Spleen (tissue), 11 donors: ENCODE data around the gene PSD. TPM values are rescaled to one million over a fixed set of nuclear protein-coding genes. Genes with fewer than 3 reads are reported as not detected.
A peak's percentile ranks its signal among the peaks of the same experiment; 100 is the strongest.

Experiments used
- DNase-seq: peaks from one replicate; pipeline ENCODE4 v3.0.0-alpha.2; 2020
- H3K27ac ChIP-seq, 8 donors: fragments of 200-600 bp; sonication (generic) in 7 of 8; 1 replicate in 4 of 8; 2 replicates in 4 of 8; pipeline versions ENCODE4 v1.5.0 to v1.8.0; 2016 to 2021; ENCODE audit warnings: inconsistent platforms in 4 of 8, mild to moderate bottlenecking in 4 of 8, moderate library complexity in 1 of 8
- H3K27me3 ChIP-seq, 7 donors: fragments of 200-600 bp; sonication (generic) in 6 of 7; replicated peaks in 1 of 7; 1 replicate in 4 of 7; 2 replicates in 3 of 7; pipeline versions ENCODE4 v1.5.0 to v1.8.0; 2016 to 2021; ENCODE audit warnings: inconsistent platforms in 3 of 7, mild to moderate bottlenecking in 1 of 7
- H3K36me3 ChIP-seq, 6 donors: fragments of 200-600 bp; sonication (generic) in 5 of 6; 1 replicate in 4 of 6; 2 replicates in 2 of 6; pipeline versions ENCODE4 v1.5.0 to v1.8.0; 2016 to 2021; ENCODE audit warnings: inconsistent platforms in 2 of 6
- H3K4me1 ChIP-seq, 6 donors: fragments of 200-600 bp; sonication (generic) in 5 of 6; 1 replicate in 3 of 6; 2 replicates in 3 of 6; pipeline versions ENCODE4 v1.5.0 to v1.8.0; 2016 to 2021; ENCODE audit warnings: inconsistent platforms in 3 of 6
- H3K4me3 ChIP-seq, 8 donors: fragments of 200-600 bp; sonication (generic) in 7 of 8; 1 replicate in 4 of 8; 2 replicates in 4 of 8; pipeline versions ENCODE4 v1.5.0 to v1.8.0; 2016 to 2021; ENCODE audit warnings: inconsistent platforms in 4 of 8, mild to moderate bottlenecking in 4 of 8, moderate library complexity in 2 of 8
- H3K9me3 ChIP-seq, 8 donors: fragments of 200-600 bp; sonication (generic) in 7 of 8; 1 replicate in 4 of 8; 2 replicates in 4 of 8; pipeline versions ENCODE4 v1.5.0 to v1.8.0; 2016 to 2021; ENCODE audit warnings: inconsistent platforms in 4 of 8
- POLR2A ChIP-seq, 3 donors: fragments of 450-650 bp; IDR thresholded peaks; one replicate each; pipeline ENCODE4 v1.5.1; 2017; ENCODE audit warnings: antibody characterized with exemption in 3 of 3, mild to moderate bottlenecking in 1 of 3
- POLR2AphosphoS5 ChIP-seq, 3 donors: sonication (generic); formaldehyde crosslinking; IDR thresholded peaks; one replicate each; pipeline ENCODE4 v1.5.1; 2017; ENCODE audit warnings: antibody characterized with exemption in 3 of 3
- WGBS, 5 donors: extraction: QIAGEN DNeasy Blood & Tissue Kit in 3 of 5; methylation state at CpG; one replicate each; pipeline versions ENCODE4 v1.1.5 to v1.1.7; 2013 to 2018; 5-methylcytosine and 5-hydroxymethylcytosine counted together
- intact Hi-C: fragments of 100-400 bp; cut with DNase I; formaldehyde crosslinking; loops from one replicate; pipeline ENCODE4 v1.15.0; 2023; ENCODE audit warnings: low total_unique reads
- polyA plus RNA-seq, 3 donors: library from polyadenylated mRNA; stranded (reverse); fragments of 200-250 nt; gene quantifications; one replicate each; pipeline ENCODE4 v1.2.1, GENCODE V29; 2013
- total RNA-seq, 7 donors: library from RNA; depleted of rRNA in 3 of 7; stranded (reverse); fragments of >200 nt in 3 of 7; fragmentation: NEBNext Ultra II Directional in 4 of 7; extraction: Animal tissue kit (Norgen Biotek cat#: 25700) in 4 of 7; gene quantifications; one replicate each; pipeline versions ENCODE4 v1.1.0 to v1.2.1, GENCODE V29; 2016 to 2021
- TF ChIP-seq, protein P1 (sequence below), 11 experiments: fragments of 200-600 bp in 7 of 11; fragments of 450-650 bp in 4 of 11; sonication (generic) in 4 of 11; IDR thresholded peaks in 8 of 11; conservative IDR thresholded peaks in 3 of 11; 1 replicate in 7 of 11; 2 replicates in 4 of 11; pipeline versions ENCODE4 v1.4.0 to v1.8.0; 2016 to 2021; ENCODE audit warnings: antibody characterized with exemption in 11 of 11, inconsistent platforms in 4 of 11, mild to moderate bottlenecking in 1 of 11
- donor health status: healthy with polysubstance abuse.
- donor health status: DM: no; HTN: no; CAD: no; lungs with moderate emphysema.
- donor health status: DM: no; HTN: no; CAD: no.
- donor health status: Bipolar disorder and iron deficiency.
- donor health status: healthy.
- donor health status: DM: no; HTN: no; CAD: no.
- donor health status: DM: yes; HTN: yes; CAD: no.

Gene PSD
- total and polyA plus RNA-seq, 10 donors: 0.59 to 2.5 (median 1.2) TPM

- H3K27me3 ChIP-seq: peaks cover 0 to 9% (median 0%) of the 10 kb centered on the region in 7 donors
- 17 to 31% (median 26%) methylated on average over 9 of the region's 9 CpGs for WGBS, 5 donors
- H3K36me3 ChIP-seq: no peaks in the 10 kb centered on the region
- peaks cover 18 to 63% (median 52%) of the 10 kb centered on the region in 6 donors for H3K4me1 ChIP-seq
- H3K4me3 ChIP-seq: peak overlapping the region in 1 of 8 donors; percentile 60
- H3K27ac ChIP-seq: peak overlapping the region in 7 of 8 donors; percentile 62 to 93 (median 69)
- DNase-seq: no peak
- intact Hi-C loops: no loop called here
- TF ChIP-seq, protein P1, sequence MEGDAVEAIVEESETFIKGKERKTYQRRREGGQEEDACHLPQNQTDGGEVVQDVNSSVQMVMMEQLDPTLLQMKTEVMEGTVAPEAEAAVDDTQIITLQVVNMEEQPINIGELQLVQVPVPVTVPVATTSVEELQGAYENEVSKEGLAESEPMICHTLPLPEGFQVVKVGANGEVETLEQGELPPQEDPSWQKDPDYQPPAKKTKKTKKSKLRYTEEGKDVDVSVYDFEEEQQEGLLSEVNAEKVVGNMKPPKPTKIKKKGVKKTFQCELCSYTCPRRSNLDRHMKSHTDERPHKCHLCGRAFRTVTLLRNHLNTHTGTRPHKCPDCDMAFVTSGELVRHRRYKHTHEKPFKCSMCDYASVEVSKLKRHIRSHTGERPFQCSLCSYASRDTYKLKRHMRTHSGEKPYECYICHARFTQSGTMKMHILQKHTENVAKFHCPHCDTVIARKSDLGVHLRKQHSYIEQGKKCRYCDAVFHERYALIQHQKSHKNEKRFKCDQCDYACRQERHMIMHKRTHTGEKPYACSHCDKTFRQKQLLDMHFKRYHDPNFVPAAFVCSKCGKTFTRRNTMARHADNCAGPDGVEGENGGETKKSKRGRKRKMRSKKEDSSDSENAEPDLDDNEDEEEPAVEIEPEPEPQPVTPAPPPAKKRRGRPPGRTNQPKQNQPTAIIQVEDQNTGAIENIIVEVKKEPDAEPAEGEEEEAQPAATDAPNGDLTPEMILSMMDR (IDR thresholded peaks at IDR 0.05 in 8 of 11, conservative IDR thresholded peaks at IDR 0.05 in 3 of 11): no peak
- TF ChIP-seq POLR2AphosphoS5 (IDR thresholded peaks at IDR 0.05) (no peak), POLR2A (IDR thresholded peaks at IDR 0.05) (no peak)
- no peaks in the 10 kb centered on the region for H3K9me3 ChIP-seq
These were observed 16.0 kb upstream of the PSD start for GRCh38 chr10:102434394-102435132.

- intact Hi-C loops: no loop called here
- Histone ChIP-seq H3K27me3 (peaks cover 0 to 9% (median 0%) of the 10 kb centered on the region in 7 donors), H3K27ac (peak overlapping the region in 6 of 8 donors; percentile 2 to 93 (median 79)), H3K36me3 (no peaks in the 10 kb centered on the region), H3K4me3 (no peak overlapping the region), H3K4me1 (peaks cover 18 to 63% (median 52%) of the 10 kb centered on the region in 6 donors), H3K9me3 (no peaks in the 10 kb centered on the region)
- WGBS, 5 donors: 30 to 42% (median 42%) methylated on average over 5 of the region's 5 CpGs
- TF ChIP-seq, protein P1 (IDR thresholded peaks at IDR 0.05 in 8 of 11, conservative IDR thresholded peaks at IDR 0.05 in 3 of 11): no peak
- no peak for TF ChIP-seq POLR2AphosphoS5 (IDR thresholded peaks at IDR 0.05)
- no peak for TF ChIP-seq POLR2A (IDR thresholded peaks at IDR 0.05)
- no peak for DNase-seq
These were observed 15.0 kb upstream of the PSD start for GRCh38 chr10:102433619-102434046.

DNA sequence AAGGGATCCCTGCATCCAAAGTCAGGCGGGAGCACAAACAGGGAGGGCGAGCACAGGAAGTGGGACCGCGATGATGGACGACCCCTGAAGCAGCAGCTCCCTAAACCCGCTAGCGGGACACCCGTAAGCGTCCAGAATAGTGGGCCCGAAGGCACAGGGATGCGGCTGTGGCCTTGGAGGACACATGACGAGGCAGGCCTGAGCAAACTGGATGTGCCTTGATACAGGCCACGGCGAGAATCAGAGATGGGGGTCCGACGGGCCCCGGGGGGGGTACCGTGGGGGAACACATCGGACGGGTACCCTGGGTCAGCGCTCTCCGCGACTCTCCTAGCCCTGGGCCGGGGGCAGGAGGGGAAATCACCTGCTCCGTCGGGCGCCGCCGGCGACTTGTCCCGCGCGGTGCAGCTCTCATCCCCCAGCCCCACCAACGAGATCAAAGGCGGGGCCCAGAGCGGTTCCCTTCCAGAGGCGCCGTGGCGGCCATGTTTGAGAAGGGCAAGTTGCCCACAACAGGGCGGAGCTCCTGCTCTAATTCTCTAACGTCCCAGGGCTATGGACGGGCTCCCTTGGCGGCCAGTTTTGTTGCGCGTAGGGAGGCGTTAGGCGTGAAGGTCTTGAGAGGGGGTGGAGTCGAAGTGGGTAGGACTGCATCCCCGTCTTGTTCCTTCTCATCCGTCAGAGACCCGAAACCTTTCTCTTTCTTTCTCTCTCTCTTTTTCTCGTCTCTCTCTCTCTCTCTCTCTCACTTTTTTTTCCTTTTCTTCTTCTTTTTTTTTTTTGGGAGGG is 13.8 kb upstream of the PSD start, which contains the start of gene CUEDC2:
TSS of gene CUEDC2 (minus strand) at position 413 of the 789 bp plus-strand sequence. CDS start 7,386 bp downstream, outside the sequence.
- TF ChIP-seq, protein P1 (IDR thresholded peaks at IDR 0.05 in 8 of 11, conservative IDR thresholded peaks at IDR 0.05 in 3 of 11): peak in 2 of 11 experiments; percentile 13 to 40
- TF ChIP-seq POLR2AphosphoS5 (IDR thresholded peaks at IDR 0.05) (peak; percentile 86 to 90 (median 89)), POLR2A (IDR thresholded peaks at IDR 0.05) (peak in 2 of 3 donors; percentile 17 to 24)
- WGBS, 5 donors: 0 to 1% (median 1%) methylated on average over 20 to 52 of the region's 52 CpGs
- peaks cover 18 to 62% (median 52%) of the 10 kb centered on the region in 6 donors for H3K4me1 ChIP-seq
- no peaks in the 10 kb centered on the region for H3K36me3 ChIP-seq
- peak; percentile 99 for DNase-seq
- H3K9me3 ChIP-seq: no peaks in the 10 kb centered on the region
- peak within 1 kb of the TSS; percentile 73 to 97 (median 84) for H3K4me3 ChIP-seq
- intact Hi-C loops: no loop called here
- peaks cover 0 to 9% (median 0%) of the 10 kb centered on the region in 7 donors for H3K27me3 ChIP-seq
- H3K27ac ChIP-seq: peak within 1 kb of the TSS; percentile 61 to 93 (median 81)
